GM18511 (cell line): ENCODE measurements around the gene SUPT4H1.

Experiments
- ATAC-seq: cut with Tn5 transposase; IDR thresholded peaks from one replicate; pipeline ENCODE4 v1.9.1; 2021; ENCODE audit warnings: mild to moderate bottlenecking, moderate library complexity; ENCODE audit not compliant: unreplicated experiment

SUPT4H1 gene

DNA sequence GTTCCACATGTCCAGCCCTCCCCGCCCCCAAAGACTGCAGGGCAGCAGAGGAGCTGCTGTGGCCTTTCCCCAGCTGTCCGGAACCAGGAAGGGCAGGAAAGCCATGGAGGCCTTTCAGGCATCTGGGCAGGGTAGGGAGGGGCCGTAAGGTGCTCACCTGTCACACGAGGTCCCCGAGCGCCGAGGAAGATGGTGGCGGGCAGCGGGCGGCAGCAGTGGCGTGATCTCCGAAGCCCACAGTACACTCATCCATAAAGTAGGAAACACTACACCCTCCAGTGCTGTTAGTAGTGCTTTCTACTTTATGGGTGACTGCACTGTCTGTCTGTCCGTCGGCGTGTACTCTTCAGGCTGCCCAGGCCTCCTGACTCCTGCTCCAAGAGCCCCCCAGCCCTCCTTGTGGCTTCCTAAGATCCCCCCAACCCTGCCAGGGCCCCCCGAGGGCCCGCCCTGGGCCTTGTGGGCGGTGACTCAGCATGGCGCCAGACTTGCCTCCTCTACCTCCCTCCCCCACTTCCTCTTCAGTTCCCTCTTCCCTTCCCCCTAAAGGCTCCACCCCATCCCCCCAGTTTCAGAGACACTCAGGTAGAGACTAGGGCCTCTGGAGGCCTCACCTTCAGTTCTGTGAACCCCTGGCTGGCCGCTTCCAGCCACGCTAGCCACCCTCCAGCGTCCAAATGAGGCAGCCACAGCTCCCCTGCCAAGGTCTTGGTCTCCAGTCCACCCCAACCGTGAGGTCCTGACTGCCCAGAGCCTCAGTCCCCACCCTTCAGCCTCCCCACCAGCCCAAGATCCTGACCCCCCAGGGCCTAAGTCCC lies 20.8 kb downstream of the SUPT4H1 start:
- ATAC-seq = no peak

DNA sequence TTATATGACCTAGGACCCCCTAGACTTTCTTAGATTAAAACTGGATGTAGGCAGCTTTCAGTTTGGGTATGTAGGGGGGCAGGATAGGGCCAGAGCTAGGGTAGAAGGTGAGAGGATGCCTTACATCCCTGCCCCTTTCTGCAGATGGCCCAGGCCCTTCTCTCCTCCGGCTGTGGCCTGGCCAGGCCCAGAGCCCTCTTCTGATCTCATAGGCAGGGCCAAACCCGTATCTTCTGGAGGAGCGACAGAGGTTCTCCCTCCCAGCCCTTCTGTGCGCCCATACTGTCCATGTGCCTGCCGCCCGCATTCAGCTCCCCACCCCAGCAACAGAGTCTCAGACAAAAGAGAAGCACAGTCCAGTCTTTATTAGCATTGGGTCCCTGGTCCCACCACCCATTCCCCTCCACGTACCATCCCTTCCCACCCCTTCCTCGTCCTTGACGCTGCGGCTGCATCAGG lies 21.4 kb downstream of the SUPT4H1 start:
- no peak for ATAC-seq

DNA sequence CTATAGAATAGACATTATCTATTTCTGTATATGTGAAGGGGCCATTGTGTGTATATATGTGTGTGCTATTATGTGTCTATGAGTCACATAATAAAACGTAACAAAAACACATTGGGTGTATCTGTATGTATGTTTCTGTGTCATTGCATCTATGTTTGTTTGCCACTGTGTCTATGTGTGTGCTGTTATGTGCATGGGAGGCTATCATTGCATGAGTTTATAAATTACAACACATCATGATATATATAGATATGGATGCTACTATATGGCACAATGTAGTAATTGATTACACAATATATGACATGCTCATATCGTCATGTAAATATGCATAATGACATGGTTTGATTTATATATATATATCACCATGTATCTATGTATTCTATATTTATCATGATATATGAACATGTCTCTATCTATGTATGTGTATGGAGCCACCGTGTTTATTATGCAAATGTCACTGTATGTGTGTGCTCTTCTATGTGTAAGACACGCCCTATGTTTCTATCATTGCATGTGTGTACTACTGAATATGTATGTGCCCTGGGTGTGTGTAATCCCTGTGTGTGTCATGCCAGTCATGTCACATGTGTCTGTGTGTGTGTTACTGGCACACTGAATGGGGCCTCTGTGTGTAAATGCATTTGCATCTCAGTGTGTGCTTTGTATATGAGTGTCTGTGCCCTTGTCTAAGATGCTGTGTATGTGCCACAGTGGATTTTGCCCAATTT lies 22.0 kb downstream of the SUPT4H1 start:
- ATAC-seq = peak; percentile 7

GRCh38 chr17:58329035-58329809 lies 22.8 kb downstream of the SUPT4H1 start:
- peak; percentile 41 for ATAC-seq

DNA sequence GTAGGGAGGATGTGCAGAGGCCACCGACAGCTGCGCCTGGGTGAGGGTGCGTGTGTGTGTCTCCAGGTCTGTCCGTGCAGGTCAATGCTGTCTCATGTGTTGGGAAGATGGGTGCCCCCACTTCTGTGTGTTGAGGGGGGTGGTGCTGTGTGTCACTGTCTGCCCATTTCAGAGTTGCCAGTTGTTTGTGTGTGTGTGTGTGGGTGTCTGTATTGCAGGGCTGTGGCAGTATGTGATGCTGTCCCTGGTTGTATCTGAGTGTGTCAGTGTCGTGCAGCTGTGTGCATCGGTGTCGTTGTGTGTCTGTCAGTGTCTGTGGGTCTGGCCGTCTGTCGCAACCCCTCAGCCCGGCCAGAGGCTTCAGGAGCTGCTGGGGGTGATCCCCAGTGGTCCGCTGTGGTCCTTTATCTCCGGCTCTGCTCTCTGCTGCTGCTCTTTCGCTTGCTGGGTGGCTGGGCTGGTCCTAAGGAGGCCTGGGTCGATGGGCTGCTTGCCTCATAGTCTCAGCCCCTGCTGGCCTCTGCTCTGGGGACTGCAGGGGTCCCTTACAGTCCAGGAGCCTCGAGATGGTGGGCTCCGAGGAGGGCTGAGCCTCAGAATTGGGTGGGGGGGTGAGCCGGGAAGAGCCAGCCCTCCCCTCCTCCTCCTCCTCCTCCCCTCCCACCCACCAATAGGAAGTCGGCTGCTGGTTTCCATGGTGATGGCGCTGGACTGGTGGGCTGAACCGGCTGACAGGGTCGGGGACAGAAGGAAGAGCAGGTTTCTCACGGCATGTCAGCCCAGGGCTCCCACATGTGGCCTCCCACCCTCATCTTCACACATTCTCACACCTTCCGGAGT lies 23.6 kb downstream of the SUPT4H1 start, which contains the start of gene TSPOAP1:
TSS of gene TSPOAP1 (minus strand) at position 601 of the 840 bp plus-strand sequence. CDS start 875 bp downstream, outside the sequence.
- peak; percentile 28 for ATAC-seq

- ATAC-seq = no peak
Observed at GRCh38 chr17:58327363-58328194, 24.4 kb downstream of the SUPT4H1 start.

GRCh38 chr17:58326609-58327362 lies 25.2 kb downstream of the SUPT4H1 start:
- no peak for ATAC-seq

DNA sequence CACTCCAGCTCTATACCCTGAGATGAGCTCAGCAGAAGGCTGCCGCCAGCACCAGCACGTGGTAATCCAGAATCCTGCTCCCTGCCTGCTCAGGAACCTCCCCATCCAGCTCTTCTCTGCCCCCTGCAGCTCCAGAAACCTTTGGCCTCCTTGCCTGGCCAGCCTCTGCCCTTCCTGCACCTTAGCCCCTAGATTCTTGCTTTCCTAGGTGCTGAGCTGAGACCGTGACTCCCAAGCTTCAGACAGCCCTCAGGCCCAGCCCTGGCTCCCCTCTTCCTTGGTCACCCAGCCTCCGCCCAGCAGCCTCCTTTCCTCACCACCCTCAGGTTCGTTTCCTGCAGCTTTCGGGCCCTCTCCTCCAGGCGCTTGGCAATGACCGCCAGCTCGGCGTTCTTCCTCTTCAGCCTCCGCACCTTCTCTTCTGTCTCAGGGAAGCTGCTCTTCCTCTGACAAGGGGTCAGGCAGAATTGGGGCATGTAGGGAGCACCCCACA lies 26.0 kb downstream of the SUPT4H1 start:
- no peak for ATAC-seq

DNA sequence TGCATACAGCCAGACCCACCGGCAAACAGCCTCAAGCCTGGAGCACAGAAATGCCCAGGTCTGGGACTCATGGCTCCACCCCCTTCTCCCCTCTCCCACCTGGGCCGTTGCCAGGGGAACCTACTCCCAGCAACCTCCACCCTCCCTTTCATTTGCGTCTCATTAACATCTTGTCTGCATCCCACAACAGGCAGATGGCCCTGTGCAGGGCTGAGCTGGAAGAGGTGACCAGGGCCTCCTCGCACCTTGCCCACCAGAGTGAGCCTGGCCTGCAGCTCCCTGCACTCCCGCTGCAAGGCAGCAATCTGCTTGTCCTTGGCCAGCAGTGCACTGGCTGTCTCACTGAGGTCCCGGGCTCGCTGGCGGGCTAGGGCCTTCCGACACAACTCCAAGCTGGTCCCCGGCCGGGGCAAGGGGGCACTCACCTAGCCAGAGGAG lies 26.7 kb downstream of the SUPT4H1 start:
- ATAC-seq = no peak

GRCh38 chr17:58324409-58325288 lies 27.4 kb downstream of the SUPT4H1 start:
- no peak for ATAC-seq

DNA sequence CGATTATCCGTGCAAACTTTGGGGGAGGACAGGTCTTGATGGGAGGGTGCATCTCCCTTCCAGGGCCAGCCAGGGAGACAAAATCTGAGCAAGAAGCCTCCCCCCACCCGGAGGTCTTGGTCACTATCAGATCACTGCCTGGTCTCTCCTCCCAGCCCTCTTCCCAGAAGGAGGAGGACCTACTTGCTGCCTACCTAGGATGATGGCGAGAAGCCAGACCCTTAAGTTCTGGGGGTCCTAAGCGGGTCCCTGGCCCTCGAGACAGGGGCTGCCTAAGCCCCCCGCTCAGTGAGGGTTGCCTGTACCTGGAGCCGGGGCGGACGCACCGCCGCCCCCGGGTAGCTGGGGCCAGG lies 28.0 kb downstream of the SUPT4H1 start:
- ATAC-seq = no peak

GRCh38 chr17:58323366-58324055 lies 28.5 kb downstream of the SUPT4H1 start:
- no peak for ATAC-seq

DNA sequence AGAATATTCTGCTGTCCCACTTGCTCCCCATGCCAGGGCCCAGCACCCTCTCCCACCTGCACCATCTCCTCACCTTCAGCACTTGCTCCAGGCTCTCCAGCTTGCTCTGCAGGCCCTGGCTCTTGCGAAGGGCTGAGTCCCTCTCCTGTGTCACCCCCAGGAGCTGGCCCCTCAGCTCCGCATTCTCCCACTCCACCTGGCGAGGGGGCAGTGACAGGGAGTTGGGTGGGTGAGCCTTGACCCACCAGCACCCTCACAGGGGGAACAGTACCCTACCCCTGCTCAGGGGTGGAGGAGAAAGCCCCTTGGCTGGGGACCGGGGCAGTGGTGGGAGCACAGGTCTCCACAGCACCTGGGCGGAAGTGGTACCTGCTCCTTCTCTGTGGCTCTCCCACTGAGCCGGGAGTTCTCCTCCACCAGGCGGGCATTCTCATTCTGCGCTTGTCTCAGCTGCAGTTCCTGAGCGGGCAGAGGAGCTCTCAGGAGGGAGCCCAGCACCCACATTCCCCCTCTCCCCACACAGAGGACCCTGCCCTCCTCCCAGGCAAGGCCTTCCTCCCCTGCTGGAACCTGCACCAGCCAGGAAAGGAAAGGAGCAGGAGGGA lies 29.3 kb downstream of the SUPT4H1 start:
- ATAC-seq = no peak

DNA sequence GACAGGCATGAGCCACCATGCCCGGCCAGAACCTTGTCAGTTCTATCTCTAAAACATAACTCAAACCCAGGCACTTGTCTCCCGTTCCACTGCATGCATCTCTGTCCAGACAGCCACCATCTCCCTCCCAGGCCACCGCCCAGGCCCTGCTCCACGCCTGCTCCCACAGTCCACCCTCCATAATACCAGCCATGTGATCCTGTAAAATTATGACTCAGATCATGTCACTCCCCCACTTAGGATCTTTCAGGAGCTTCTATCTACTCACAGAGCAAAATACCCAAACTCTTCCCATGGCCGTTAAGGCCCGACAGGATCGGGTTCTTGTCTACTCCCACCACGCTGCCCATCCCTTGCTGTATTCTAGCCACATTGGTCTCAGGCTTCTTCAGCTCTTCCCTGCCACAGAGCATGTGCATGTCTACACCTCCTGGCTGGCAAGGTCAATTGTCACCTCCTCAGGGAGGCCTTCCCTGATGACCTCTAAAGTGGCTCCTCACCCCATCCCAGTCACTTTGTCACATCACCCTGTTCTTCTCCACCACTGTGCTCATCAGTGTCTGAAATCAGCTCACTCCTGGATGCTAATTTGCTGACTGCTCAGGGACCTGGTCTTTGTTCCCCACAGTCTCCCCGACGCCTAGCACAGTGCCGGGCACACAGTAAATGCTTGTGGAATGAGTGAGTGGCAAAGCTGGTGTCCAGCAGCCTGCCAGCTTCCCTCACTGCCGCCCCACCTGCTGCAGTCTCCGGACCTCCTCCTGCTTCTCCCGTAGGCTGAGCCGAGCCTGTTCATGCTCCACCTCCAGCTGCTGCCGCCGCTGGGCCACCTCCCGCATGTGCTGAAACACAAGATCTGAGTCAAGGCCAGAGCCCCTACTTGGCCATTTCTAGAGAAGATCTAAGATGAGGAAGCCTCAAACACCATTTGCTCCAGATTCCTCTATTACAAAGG lies 30.2 kb downstream of the SUPT4H1 start:
- ATAC-seq = no peak

DNA sequence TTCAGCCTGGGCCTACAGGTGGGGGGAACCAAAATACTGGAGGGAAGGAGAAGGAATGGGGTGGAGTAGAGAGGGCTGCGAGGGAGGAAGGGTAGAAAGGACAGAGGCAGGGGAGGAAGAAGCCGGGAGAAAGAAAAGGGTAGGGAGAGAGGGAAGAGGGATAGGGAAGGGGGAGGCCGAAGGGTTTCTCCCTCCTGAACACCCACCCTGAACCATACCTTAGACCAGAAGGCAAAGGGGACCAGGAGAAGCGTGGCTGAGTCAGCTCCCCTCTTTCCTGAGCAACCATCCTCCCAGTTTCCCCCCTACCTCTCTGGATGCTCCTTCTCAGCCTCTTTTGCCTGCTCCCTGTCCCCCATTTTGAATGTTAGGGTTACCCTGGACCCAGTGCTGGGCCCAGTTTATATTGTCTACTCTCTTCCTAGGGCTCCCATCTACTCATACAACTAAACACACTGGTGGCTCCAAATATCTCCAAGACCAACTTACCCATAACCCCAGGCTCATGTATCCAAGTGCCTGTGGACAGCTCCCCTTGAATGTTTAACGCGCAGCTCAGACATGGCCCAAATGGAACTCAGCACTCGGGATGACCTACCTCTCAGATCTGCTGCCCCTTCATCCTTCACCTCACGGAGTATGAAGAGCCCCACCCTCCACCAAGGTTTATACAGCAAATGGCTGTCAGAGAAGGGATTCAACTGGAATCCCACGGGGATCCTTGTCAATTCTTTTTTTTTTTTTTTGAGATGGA lies 31.3 kb downstream of the SUPT4H1 start:
- ATAC-seq = no peak
